Measurements from ENCODE around the gene ENTPD2.

DNA sequence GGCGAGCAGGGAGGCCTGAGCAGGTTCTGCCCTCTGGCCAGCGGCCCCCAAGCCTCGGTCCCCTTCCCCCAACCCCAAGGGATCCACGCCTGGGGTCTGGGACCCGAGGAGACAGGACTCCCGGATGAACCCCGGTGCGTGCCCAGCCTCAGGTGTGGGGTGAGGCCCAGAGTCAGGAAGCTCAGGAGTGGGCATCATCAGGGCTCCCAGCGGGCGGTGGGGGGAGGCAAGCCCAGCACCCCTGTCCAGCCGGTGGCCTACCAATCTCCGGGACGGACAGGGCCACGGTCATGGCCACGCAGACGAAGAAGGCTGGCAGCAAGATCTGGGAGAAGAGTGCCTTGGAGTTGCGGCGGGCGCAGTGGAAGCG is 40.3 kb downstream of the ENTPD2 start:
- TF ChIP-seq, protein P1, sequence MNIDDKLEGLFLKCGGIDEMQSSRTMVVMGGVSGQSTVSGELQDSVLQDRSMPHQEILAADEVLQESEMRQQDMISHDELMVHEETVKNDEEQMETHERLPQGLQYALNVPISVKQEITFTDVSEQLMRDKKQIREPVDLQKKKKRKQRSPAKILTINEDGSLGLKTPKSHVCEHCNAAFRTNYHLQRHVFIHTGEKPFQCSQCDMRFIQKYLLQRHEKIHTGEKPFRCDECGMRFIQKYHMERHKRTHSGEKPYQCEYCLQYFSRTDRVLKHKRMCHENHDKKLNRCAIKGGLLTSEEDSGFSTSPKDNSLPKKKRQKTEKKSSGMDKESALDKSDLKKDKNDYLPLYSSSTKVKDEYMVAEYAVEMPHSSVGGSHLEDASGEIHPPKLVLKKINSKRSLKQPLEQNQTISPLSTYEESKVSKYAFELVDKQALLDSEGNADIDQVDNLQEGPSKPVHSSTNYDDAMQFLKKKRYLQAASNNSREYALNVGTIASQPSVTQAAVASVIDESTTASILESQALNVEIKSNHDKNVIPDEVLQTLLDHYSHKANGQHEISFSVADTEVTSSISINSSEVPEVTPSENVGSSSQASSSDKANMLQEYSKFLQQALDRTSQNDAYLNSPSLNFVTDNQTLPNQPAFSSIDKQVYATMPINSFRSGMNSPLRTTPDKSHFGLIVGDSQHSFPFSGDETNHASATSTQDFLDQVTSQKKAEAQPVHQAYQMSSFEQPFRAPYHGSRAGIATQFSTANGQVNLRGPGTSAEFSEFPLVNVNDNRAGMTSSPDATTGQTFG (tag by site-specific recombination; IDR thresholded peaks at IDR 0.05; ENCODE audit: borderline replicate concordance), result no peak
- TF ChIP-seq, protein P2, sequence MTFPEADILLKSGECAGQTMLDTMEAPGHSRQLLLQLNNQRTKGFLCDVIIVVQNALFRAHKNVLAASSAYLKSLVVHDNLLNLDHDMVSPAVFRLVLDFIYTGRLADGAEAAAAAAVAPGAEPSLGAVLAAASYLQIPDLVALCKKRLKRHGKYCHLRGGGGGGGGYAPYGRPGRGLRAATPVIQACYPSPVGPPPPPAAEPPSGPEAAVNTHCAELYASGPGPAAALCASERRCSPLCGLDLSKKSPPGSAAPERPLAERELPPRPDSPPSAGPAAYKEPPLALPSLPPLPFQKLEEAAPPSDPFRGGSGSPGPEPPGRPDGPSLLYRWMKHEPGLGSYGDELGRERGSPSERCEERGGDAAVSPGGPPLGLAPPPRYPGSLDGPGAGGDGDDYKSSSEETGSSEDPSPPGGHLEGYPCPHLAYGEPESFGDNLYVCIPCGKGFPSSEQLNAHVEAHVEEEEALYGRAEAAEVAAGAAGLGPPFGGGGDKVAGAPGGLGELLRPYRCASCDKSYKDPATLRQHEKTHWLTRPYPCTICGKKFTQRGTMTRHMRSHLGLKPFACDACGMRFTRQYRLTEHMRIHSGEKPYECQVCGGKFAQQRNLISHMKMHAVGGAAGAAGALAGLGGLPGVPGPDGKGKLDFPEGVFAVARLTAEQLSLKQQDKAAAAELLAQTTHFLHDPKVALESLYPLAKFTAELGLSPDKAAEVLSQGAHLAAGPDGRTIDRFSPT (tag by site-specific recombination; IDR thresholded peaks at IDR 0.05), result no peak
- TF ChIP-seq YY1 (tag by site-specific recombination; IDR thresholded peaks at IDR 0.05) (no peak), PRDM1 (tag by site-specific recombination; IDR thresholded peaks at IDR 0.05) (no peak), ZNF274 (IDR thresholded peaks at IDR 0.05; ENCODE audit: low read length) (no peak), ZNF274 (tag by site-specific recombination; IDR thresholded peaks at IDR 0.05; ENCODE audit: borderline replicate concordance) (no peak)
